LNCAP (cell line): Measurements from ENCODE around the gene ADAMTS1.
A peak's percentile ranks its signal among the peaks of the same experiment; 100 is the strongest.

Experiments used
- CTCF ChIP-seq: fragments of 450-650 bp; IDR thresholded peaks from 2 replicates; pipeline ENCODE4 v1.5.1; 2017; ENCODE audit warnings: mild to moderate bottlenecking

Gene ADAMTS1

GRCh38 chr21:26845066-26845758 is at the start of gene ADAMTS1:
ADAMTS1 (minus strand) TSS chr21:26845409; CDS start chr21:26844954, 455 bp downstream.
- TF ChIP-seq CTCF, result 0 out of 2 replicates have a peak, but pooled peaks have one; percentile 5

- no peak for TF ChIP-seq CTCF
These were observed 46.9 kb upstream of the ADAMTS1 start for GRCh38 chr21:26892151-26892550.

GRCh38 chr21:26888931-26889330 is 43.7 kb upstream of the ADAMTS1 start:
- no peak for TF ChIP-seq CTCF

- no peak for TF ChIP-seq CTCF
These were observed 43.0 kb upstream of the ADAMTS1 start for GRCh38 chr21:26888256-26888655.

GRCh38 chr21:26887251-26887650 is 42.0 kb upstream of the ADAMTS1 start:
- TF ChIP-seq CTCF, result no peak

GRCh38 chr21:26884436-26884835 is 39.2 kb upstream of the ADAMTS1 start:
- no peak for TF ChIP-seq CTCF

GRCh38 chr21:26883768-26884167 is 38.6 kb upstream of the ADAMTS1 start:
- no peak for TF ChIP-seq CTCF
